ENCODE data around the gene FGFRL1.
"Not testable (repeated sequence)": the region's sequence is repeated elsewhere in the genome, so short reads cannot be mapped to it uniquely, and the experiment has no call there.

FGFRL1 gene

GRCh38 chr4:1049591-1049905 lies 38.1 kb downstream of the FGFRL1 start:
- Mint-ChIP-seq H3K4me3 (no peak overlapping the region), H3K9me3 (ENCODE audit: low read depth) (no peaks in the 10 kb centered on the region), H3K36me3 (no peaks in the 10 kb centered on the region), H3K4me1 (ENCODE audit: low read depth) (no peaks in the 10 kb centered on the region), H3K27ac (no peak overlapping the region), H3K27me3 (peaks cover 3% of the 10 kb centered on the region)

GRCh38 chr4:1050486-1051213 lies 39.2 kb downstream of the FGFRL1 start:
- H3K4me1 Mint-ChIP-seq (ENCODE audit: low read depth), result peaks cover 2% of the 10 kb centered on the region
- no peaks in the 10 kb centered on the region for H3K36me3 Mint-ChIP-seq
- H3K27me3 Mint-ChIP-seq, result peaks cover 3% of the 10 kb centered on the region
- no peak overlapping the region for H3K4me3 Mint-ChIP-seq
- no peak overlapping the region for H3K27ac Mint-ChIP-seq
- H3K9me3 Mint-ChIP-seq (ENCODE audit: low read depth), result no peaks in the 10 kb centered on the region

- Mint-ChIP-seq H3K27ac (no peak overlapping the region), H3K36me3 (no peaks in the 10 kb centered on the region), H3K27me3 (peaks cover 3% of the 10 kb centered on the region), H3K9me3 (ENCODE audit: low read depth) (no peaks in the 10 kb centered on the region), H3K4me1 (ENCODE audit: low read depth) (peaks cover 10% of the 10 kb centered on the region), H3K4me3 (no peak overlapping the region)
Measured at GRCh38 chr4:1051472-1051871, 40.0 kb downstream of the FGFRL1 start.

- no peak overlapping the region for H3K4me3 Mint-ChIP-seq
- peaks cover 10% of the 10 kb centered on the region for H3K4me1 Mint-ChIP-seq (ENCODE audit: low read depth)
- H3K27ac Mint-ChIP-seq, result no peak overlapping the region
Measured at GRCh38 chr4:1052231-1052671, 40.8 kb downstream of the FGFRL1 start.

GRCh38 chr4:1053080-1053661 lies 41.7 kb downstream of the FGFRL1 start:
- no peak overlapping the region for H3K27ac Mint-ChIP-seq
- peaks cover 1% of the 10 kb centered on the region for H3K27me3 Mint-ChIP-seq
- no peaks in the 10 kb centered on the region for H3K36me3 Mint-ChIP-seq
- H3K4me3 Mint-ChIP-seq, result no peak overlapping the region
- H3K4me1 Mint-ChIP-seq (ENCODE audit: low read depth), result peaks cover 10% of the 10 kb centered on the region
- H3K9me3 Mint-ChIP-seq (ENCODE audit: low read depth), result no peaks in the 10 kb centered on the region

More at GRCh38 chr4:1052231-1052671, 40.8 kb downstream of the FGFRL1 start:
- Mint-ChIP-seq H3K36me3 (no peaks in the 10 kb centered on the region), H3K9me3 (ENCODE audit: low read depth) (no peaks in the 10 kb centered on the region), H3K27me3 (peaks cover 1% of the 10 kb centered on the region)

DNA sequence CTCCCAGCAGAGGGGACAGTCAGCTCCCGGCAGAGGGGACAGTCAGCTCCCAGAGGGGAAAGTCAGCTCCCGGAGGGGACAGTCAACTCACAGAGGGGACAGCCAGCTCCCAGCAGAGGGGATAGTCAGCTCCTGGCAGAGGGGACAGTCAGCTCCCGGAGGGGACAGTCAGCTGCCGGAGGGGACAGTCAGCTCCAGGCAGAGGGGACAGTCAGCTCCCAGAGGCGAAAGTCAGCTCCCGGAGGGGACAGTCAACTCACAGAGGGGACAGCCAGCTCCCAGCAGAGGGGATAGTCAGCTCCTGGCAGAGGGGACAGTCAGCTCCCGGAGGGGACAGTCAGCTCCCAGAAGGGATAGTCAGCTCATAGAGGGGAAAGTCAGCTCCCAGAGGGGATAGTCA lies 42.5 kb downstream of the FGFRL1 start:
- not testable (repeated sequence) for H3K4me3 Mint-ChIP-seq; H3K27ac Mint-ChIP-seq; H3K27me3 Mint-ChIP-seq; H3K36me3 Mint-ChIP-seq; H3K9me3 Mint-ChIP-seq (ENCODE audit: low read depth)
- peaks cover 10% of the 10 kb centered on the region for H3K4me1 Mint-ChIP-seq (ENCODE audit: low read depth)

DNA sequence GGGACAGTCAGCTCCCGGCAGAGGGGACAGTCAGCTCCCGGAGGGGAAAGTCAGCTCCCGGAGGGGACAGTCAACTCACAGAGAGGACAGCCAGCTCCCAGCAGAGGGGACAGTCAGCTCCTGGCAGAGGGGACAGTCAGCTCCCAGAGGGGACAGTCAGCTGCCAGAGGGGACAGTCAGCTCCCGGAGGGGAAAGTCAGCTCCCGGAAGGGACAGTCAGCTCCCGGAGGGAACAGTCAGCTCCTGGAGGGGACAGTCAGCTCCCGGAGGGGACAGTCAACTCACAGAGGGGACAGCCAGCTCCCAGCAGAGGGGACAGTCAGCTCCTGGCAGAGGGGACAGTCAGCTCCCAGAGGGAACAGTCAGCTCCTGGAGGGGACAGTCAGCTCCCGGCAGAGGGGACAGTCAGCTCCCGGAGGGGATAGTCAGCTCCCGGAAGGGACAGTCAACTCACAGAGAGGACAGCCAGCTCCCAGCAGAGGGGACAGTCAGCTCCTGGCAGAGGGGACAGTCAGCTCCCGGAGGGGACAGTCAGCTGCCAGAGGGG lies 43.3 kb downstream of the FGFRL1 start:
- H3K4me1 Mint-ChIP-seq (ENCODE audit: low read depth), result peaks cover 10% of the 10 kb centered on the region
- H3K4me3 Mint-ChIP-seq, result not testable (repeated sequence)

DNA sequence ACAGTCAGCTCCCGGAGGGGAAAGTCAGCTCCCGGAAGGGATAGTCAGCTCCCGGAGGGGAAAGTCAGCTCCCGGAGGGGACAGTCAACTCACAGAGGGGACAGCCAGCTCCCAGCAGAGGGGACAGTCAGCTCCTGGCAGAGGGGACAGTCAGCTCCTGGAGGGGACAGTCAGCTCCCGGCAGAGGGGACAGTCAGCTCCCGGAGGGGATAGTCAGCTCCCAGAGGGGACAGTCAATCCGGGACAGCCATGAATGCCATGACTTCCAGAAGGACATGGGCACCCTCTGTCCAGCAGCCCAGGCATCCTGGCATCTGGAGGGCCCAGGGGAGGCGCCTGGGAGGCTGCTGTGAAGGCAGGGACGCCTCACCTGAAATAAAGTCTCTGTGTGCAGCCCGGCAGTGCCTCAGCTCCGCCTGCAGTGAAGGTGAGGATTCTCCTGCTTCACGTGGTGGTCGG lies 43.8 kb downstream of the FGFRL1 start:
- H3K27me3 Mint-ChIP-seq; H3K36me3 Mint-ChIP-seq; H3K9me3 Mint-ChIP-seq (ENCODE audit: low read depth): not testable (repeated sequence)
- H3K4me1 Mint-ChIP-seq (ENCODE audit: low read depth), result peaks cover 10% of the 10 kb centered on the region
- H3K27ac Mint-ChIP-seq, result peak overlapping the region; percentile 82
- H3K4me3 Mint-ChIP-seq, result peak overlapping the region; percentile 71

More for the DNA sequence above, 43.3 kb downstream of the FGFRL1 start:
- H3K27ac Mint-ChIP-seq; H3K27me3 Mint-ChIP-seq; H3K36me3 Mint-ChIP-seq; H3K9me3 Mint-ChIP-seq (ENCODE audit: low read depth): not testable (repeated sequence)

- peaks cover 1% of the 10 kb centered on the region for H3K27me3 Mint-ChIP-seq
- H3K4me3 Mint-ChIP-seq, result peak overlapping the region; percentile 71
- peaks cover 10% of the 10 kb centered on the region for H3K4me1 Mint-ChIP-seq (ENCODE audit: low read depth)
- H3K36me3 Mint-ChIP-seq, result no peaks in the 10 kb centered on the region
- peak overlapping the region; percentile 82 for H3K27ac Mint-ChIP-seq
- no peaks in the 10 kb centered on the region for H3K9me3 Mint-ChIP-seq (ENCODE audit: low read depth)
Measured at GRCh38 chr4:1055721-1056590, 44.5 kb downstream of the FGFRL1 start.

GRCh38 chr4:1056671-1057402 lies 45.4 kb downstream of the FGFRL1 start:
- Mint-ChIP-seq H3K4me3 (no peak overlapping the region), H3K36me3 (no peaks in the 10 kb centered on the region), H3K4me1 (ENCODE audit: low read depth) (peaks cover 10% of the 10 kb centered on the region), H3K27ac (peak overlapping the region; percentile 82), H3K9me3 (ENCODE audit: low read depth) (peaks cover under 1% of the 10 kb centered on the region), H3K27me3 (peaks cover under 1% of the 10 kb centered on the region)

GRCh38 chr4:1057403-1057745 lies 45.9 kb downstream of the FGFRL1 start:
- Mint-ChIP-seq H3K27ac (no peak overlapping the region), H3K36me3 (no peaks in the 10 kb centered on the region), H3K4me1 (ENCODE audit: low read depth) (peaks cover 12% of the 10 kb centered on the region), H3K4me3 (no peak overlapping the region), H3K9me3 (ENCODE audit: low read depth) (peaks cover 6% of the 10 kb centered on the region), H3K27me3 (peaks cover 1% of the 10 kb centered on the region)

- H3K36me3 Mint-ChIP-seq, result peaks cover 2% of the 10 kb centered on the region
- H3K4me1 Mint-ChIP-seq (ENCODE audit: low read depth), result peaks cover 15% of the 10 kb centered on the region
- H3K9me3 Mint-ChIP-seq (ENCODE audit: low read depth), result peaks cover 12% of the 10 kb centered on the region
Measured at GRCh38 chr4:1058198-1058996, 47.0 kb downstream of the FGFRL1 start.

DNA sequence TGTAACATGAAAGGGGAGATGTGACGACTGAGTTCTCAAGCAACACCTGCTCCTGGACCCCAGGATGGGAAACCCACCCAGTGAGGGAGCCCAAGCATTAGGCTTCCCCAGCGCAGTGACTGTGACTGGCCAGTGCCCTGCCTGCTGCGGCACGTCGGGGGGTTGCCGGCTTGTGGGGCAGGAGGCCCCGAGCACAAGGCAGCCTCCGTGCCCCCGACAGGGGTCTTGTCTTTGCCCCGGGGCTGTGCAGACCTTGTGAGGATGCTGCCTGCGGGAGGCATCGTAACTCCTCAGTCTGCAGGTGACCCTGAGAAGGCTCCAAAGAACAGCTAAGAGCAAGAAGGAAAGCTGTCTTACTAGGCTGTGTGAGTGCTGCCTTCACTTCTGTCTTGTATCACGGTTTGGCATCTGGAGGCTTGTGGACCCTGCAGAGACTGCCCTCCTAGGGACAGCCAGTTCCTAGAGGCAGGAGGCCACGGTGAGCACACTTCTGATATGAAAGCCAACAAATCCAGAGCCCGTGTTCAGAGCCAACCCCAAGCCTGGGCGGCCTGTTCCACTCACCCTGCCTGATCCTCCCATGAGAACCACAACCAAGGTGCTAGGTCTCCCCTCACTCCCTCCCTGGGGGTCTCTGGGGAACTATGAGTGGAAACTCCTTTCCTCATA lies 47.7 kb downstream of the FGFRL1 start:
- Mint-ChIP-seq H3K27me3 (peaks cover 7% of the 10 kb centered on the region), H3K9me3 (ENCODE audit: low read depth) (peaks cover 16% of the 10 kb centered on the region), H3K4me3 (no peak overlapping the region), H3K36me3 (peaks cover 2% of the 10 kb centered on the region), H3K4me1 (ENCODE audit: low read depth) (peaks cover 15% of the 10 kb centered on the region), H3K27ac (no peak overlapping the region)

More at GRCh38 chr4:1058198-1058996, 47.0 kb downstream of the FGFRL1 start:
- Mint-ChIP-seq H3K27me3 (peaks cover 3% of the 10 kb centered on the region), H3K27ac (no peak overlapping the region), H3K4me3 (no peak overlapping the region)
